A204.1 (cell line): ENCODE data around the gene ZNF79.
"Not testable (repeated sequence)": the region's sequence is repeated elsewhere in the genome, so short reads cannot be mapped to it uniquely, and the experiment has no call there.

ENCODE experiments used
- FAIRE-seq: peaks from 2 replicates; lab custom pipeline; 2012; peaks lifted over from hg19 to GRCh38; lab: Jason Lieb, UNC

ZNF79 gene

DNA sequence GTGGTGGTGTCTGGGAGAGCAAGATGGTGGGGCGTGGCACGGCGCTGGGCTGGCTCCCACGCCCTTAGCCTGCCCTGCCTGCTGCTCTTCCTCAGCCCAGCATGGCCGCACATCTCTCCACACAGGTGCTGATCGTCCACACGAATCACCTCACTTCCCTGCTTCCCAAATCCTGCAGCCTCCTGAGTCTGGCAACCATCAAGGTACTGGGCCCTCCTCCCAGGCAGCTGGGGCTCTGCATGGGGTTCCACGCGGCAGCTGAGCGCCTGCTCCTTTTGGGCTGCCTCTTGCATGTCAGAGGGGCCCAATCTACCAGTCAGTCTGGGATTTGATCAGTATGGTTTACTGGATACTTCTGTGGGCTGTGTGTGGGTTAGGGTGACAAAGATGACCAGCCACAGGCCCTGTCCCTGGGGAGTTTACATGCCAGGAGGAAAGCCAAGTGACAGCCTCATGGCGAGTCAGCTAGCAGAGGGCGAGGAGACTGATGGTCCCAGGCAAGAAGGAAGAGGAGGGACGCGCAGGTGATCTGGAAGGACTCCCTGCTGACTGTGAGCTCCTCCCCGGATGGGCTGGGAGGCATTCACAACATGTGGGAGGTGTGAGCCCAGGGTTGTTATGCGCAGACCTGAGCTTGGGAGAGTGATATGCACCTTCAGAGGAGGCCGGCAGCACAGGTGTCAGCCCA, 33.2 kb downstream of the ZNF79 start:
- no peak for FAIRE-seq

GRCh38 chr9:127458921-127459320, 34.7 kb downstream of the ZNF79 start:
- no peak for FAIRE-seq

DNA sequence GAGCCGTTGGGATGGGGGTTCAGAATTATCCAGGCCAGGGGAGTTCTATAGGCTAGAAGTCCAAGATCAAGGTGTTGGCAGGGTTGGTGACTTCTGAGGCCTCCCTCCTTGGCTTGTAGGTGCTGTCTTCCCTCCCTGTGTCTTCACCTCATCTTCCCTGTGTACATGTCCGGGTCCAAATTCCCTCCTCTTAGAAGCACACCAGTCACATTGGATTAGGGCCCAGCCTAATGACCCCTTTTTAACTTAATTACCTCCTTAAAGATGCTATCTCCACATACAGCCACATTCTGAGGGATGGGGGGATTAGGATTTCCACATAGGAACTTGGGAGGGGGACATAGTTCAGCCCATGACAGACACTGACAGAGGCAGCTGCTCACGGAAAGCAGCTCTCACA, 39.2 kb downstream of the ZNF79 start:
- FAIRE-seq: no peak

DNA sequence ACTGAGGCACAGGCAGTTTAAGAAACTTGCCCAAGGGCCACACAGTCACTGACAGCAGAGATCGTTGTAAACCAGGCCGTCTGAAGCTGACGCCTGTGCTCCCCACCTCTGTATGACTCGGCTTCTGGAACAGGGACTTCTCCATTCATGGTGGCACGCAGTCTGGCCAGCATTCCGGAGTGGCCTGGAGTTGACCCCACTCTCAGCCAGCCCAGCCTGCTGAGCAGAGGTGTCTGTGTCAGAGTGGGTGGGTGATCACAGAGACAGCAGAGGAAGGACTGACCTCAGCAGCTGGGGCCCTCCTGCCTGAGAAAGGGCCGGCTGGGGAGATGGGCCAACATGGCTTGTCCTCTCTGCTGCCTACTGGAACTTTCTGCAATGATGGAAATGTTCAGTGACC, 39.7 kb downstream of the ZNF79 start:
- FAIRE-seq: no peak

- not testable (repeated sequence) for FAIRE-seq
Measured at GRCh38 chr9:127466407-127466917, 42.3 kb downstream of the ZNF79 start.

DNA sequence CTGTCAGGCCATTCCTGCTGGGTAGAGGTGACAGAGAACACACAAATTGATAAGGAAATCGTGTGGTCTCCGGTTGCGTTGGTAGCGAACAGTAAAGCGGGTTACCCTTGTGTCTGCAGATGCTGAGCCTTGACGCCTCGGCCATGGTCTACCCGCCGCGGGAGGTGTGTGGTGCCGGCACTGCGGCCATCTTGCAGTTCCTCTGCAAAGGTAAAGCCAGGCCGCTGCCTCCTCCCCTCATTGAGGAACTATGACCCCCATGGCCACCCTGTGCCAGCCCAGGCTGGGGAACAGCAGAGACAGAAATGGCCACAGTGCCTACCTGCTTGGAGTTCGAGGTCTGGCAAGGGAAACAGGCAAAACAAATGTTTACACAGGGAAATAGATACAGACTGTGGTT, 43.4 kb downstream of the ZNF79 start:
- FAIRE-seq: no peak

- FAIRE-seq: no peak
Measured at GRCh38 chr9:127470662-127471061, 46.5 kb downstream of the ZNF79 start.

- FAIRE-seq: no peak
Measured at GRCh38 chr9:127473501-127473900, 49.3 kb downstream of the ZNF79 start.

GRCh38 chr9:127473932-127474331, 49.8 kb downstream of the ZNF79 start:
- FAIRE-seq: no peak

GRCh38 chr9:127474592-127474991, 50.4 kb downstream of the ZNF79 start:
- no peak for FAIRE-seq

- FAIRE-seq: no peak
Measured at GRCh38 chr9:127479507-127480081, 55.4 kb downstream of the ZNF79 start.

DNA sequence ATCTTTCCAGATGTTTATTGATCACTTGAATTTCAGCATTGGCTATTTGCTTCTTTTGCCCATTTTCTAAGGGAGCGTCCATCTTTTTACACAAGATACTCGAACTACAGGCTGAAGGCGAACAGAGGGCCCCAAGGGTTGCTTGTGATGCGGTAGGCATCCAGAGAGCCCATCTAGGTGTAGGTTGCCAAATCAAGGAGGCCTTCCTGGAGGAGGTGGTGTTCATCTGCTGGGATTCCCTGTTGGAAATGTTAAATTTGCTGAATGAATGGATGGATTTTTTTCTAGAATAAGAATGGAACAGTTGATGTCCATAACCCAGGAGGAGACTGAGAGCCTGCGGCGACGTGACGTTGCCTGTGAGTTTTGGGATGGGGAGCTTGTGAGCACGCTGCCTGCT, 58.5 kb downstream of the ZNF79 start:
- no peak for FAIRE-seq

GRCh38 chr9:127485995-127486394, 61.8 kb downstream of the ZNF79 start:
- FAIRE-seq: no peak

DNA sequence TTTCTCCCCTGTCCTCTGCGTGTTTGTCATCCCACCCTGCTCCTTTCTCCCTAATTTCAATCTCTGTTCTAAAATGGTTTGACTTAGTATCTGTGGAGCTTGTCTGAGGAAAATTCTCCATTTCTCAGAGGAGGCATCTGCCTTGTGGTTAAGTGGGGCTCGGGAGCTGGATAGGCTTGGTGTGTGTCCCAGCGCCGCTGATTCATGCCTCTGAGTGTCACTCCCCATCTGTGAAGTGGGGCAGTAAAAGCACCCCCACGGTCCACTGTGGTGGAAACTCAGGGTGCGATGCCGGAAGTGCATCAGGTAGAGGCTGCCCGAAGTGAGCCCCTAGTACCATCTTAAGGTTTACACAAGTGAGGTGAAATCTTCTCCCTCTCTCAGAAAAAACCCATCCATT, 64.8 kb downstream of the ZNF79 start:
- FAIRE-seq: no peak

DNA sequence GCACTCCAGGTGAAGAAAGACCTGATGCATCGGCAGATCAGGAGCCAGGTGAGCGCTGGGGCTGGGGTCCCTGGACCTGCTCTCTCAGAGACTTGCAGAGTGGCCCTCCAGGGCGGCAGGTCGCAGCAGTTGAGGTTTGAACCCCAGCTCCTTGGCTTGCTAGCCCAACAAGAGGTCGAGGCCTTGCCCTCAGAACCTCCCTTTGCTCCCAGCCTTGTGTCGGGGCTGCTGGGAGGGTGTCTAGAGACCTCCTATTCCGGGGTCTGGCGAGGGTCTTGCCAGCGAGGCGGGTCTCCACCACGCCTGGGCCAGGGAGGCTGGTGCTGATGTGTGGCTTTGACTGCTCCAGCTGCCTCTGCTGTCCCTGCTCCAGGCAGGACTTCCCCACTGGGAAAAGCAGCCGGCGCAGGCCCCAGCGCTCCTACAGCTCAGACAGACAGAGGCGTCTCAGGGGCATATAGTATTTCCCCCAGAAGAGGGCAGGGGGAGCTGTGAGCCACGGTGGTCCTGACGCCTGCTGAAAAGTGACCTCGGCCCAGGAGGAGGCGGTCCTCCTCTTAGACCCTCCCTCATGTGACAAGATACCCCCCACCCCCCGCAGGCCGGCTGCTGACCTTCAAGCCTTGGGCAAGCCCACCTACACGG, 65.4 kb downstream of the ZNF79 start:
- FAIRE-seq: no peak

GRCh38 chr9:127490535-127491230, 66.5 kb downstream of the ZNF79 start:
- no peak for FAIRE-seq

DNA sequence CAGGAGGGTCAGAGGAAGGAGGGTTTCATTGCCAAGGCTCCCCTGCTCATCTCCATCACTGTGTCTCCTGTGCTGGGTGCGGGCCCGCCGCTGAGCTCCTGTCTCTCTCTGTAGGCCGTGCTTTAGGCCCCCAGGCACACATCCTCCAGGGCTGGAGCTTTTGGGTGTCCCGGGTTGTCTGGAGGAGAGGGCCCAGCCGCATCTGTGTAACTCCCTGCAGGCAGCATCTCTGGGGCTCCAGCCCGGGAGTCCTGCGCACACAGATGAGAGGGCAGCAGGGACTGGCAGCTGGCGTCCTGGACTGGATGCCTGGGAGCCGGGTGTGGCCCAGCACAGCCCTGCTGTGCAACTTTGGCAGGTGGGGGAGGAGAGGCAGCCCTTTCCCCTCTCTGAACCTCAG, 67.3 kb downstream of the ZNF79 start:
- no peak for FAIRE-seq

GRCh38 chr9:127492616-127493015, 68.4 kb downstream of the ZNF79 start:
- FAIRE-seq: no peak

GRCh38 chr9:127493592-127494303, 69.6 kb downstream of the ZNF79 start:
- no peak for FAIRE-seq

DNA sequence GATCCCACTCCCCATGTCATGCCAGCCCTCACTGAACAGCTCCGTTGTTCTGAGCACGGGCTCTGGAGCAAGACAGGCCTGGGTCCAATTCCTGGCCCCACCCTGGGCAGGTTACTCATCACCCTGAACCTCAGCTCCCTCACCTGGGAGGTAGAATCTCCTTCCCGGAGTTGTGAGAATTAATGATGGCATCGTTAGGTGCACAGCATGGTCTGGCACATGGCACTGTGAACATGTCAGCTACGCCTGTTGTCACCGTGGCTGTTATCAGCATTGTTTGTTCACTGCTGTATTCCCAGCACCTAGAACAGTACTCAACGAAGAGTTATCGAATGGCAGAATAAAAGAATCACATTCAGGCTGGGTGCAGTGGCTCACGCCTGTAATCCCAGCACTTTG, 70.1 kb downstream of the ZNF79 start:
- no peak for FAIRE-seq
